Hypothalamus (tissue), 51 donors: ENCODE results near the gene HSBP1L1.

Source experiments
- DNase-seq, 51 donors: peaks; one replicate each; lab custom pipeline; 2025; lab: John Stamatoyannopoulos, UW

Gene HSBP1L1

GRCh38 chr18:79944126-79944731, 20.2 kb upstream of the HSBP1L1 start:
- DNase-seq = no peak

GRCh38 chr18:79944746-79945117, 19.7 kb upstream of the HSBP1L1 start:
- DNase-seq = no peak

GRCh38 chr18:79945118-79946042, 19.1 kb upstream of the HSBP1L1 start:
- DNase-seq = no peak

DNA sequence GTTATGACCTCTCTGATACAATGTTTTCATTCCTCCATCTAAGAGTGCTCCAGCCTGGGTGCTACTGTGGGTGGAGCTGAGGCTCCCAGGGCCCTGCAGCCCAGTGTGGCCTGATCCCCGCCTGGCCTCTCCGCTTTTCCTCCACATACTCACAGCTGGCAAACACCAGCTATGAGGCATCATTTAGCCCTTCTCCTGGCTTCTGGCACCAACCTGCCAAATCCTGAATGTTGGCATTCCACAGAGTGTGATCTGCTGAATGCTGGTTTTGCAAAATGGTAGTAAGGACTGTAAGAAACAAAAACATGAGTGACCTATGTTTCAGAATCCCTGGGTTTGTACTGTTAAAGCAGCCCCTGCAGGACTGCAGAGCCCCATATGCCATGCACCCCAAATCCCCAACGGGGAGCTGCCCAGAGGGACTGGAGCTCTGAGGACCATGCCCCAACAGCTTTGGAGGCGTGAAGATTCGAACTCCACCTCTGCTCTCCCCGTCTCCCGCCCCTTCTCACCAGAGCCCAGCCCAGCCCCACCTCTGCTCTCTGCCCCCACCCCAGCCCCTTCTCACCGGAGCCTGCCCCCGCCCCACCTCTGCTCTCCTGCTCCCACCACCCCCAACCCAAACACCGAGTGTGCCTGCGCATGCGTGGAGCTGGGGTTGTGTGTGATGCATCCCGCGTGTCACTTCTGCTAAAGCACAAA, 17.2 kb upstream of the HSBP1L1 start:
- no peak for DNase-seq

DNA sequence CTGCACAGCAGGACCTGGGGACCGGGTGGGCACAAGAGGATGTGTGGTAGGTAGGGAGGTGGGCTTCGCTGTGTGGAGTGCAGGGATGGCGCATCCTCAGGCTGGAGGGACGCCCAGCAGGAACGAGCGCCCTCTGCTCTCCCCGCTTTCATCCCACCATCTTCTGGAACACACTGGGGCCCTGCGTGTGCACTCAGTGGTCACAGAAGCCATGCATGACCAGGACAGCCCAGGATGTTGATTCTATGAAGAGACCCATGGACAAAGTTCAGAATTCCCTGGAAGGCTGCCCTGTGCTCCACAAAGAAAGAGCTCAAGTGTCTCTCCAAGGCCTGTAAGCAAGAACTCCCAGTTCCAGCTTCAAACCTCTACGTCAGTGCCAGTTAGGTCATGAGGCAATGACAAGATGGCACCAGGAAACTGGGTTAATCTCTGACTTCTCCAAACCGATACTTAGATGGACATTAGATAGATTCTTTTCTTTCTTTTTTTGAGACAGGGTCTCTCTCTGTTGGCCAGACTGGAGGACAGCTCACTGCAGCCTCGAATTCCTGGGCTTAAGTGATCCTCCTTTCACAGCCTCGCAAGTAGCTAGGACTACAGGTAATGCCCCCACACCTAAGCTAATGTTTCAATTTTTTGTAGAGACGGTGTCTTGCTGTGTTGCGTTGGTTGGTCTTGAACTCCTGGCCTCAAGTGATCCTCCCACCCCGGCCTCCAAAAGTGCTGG, 16.4 kb upstream of the HSBP1L1 start:
- no peak for DNase-seq

GRCh38 chr18:79948719-79949411, 15.6 kb upstream of the HSBP1L1 start:
- DNase-seq = no peak

DNA sequence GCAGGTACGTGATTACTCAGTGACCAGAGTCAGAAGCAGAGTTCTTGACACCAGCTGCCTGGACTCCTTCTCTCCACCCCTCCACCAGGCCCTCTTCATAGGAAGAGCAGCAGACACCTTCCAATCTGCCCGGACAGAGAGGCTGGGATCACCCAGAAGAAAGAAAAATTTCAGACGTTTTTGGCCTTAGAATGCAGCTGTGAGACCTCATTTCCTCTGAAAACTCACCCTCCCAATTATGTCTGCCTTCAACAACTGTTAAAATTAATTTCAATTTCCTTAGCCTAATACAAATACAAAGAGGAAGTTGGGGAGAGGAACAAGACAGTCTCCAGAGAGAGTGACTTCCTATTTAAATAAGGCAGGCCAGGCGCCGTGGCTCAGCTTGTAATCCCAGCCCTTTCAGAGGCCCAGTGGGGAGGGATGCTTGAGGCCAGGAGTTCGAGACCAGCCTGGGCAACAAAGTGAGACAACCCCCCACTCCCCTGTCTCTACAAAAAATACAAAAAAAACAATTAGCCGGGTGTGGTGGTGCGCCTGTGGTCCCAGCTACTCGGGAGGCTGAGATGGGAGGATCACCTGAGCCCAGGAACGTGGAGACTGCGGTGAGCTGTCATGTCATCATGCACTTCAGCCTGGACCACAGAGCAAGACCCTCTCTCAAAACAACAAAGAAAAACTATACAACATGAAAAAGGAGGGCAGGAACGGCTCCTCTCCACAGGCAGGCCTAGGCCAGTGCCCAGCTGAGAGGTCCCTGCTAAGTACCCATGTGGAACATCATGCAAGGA, 14.6 kb upstream of the HSBP1L1 start:
- DNase-seq = no peak

DNA sequence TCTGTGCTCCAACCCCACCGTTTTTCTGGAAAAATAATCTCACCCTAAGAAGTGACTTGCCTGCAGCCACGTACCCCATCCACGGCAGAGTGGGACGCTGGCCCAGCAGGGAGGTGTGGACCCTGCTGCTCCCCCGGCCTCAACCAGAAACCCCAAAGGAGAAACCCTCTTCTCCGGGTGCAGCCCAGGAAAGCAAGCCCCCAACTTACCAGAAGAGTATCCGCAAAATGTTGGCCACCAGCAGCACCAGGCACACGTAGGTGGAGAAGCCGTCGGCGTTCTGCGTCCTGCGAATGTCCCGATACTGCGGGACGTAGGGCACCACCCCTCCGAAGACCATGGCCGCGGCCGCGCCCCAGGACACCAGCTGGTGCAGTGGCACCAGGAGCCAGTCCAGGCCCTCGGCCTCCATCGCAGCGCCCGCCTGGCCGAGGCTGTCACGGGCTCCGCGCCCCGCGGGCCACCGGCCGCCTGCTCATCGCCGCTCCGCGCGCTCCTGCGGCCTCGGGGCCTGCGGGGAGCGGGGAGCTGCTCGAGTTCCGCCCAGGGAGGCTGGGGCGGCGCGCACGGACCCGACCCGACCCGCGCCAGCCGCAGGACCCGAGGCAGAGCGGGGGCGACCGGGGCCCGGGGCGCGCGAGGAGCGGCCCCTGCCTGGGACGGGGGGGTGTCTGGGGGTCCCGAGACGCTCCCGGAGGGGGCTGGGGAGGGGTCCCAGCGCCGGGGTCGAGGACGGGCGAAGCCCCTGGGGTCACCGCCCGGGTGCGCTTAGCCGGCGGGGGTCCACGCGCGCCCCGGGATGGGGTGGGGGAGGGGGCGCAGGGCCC, 13.7 kb upstream of the HSBP1L1 start:
- no peak for DNase-seq

DNA sequence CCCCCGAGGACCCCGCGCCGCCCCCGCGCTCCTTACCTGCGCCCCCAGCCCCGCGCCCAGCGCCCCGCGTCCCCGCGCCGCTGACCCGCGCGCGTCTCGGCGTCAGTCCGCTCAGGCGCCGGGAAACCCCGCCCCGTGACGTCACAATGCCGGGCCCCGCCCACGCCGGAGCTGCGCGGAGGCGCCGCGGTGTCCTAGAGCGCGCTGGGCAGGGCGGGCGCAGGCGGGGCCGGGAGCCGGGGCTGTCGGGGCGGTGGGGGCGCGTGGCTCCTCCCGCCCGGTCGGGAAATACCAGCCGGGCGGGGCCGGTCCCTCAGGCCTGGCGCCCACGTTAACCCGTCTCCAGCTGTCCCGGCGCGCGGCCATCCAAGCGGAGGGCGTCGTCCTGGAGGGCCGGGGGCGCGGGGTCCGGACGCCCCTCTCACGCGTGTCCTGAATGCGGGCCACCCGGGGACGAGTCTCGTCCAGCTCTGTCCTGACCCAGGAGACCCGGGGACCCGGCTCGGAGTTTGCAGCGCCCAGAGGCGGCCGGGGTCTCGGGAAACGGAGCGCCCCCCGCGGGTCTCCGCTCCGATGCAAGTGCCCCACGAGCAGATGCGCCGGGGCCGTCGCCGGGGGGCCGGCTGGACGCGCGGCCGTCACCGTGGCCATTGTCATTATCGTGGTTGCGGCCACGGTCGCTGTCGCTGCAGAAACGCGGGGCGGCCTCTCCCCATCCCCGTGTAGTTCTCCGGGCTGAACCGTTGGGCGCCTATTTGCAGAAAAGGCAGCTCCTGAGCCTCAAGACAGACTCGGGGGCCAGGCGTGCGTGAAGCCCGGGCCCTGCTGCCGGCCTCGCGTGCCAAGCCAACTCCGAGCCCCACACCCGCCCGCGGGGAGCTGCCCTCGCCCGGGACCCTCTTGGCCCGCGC, 12.6 kb upstream of the HSBP1L1 start, which contains the start of gene SLC66A2:
Gene SLC66A2, minus strand, starts transcription at position 109 of the 911 bp plus-strand sequence. CDS start 727 bp downstream, outside the sequence.
- peak; percentile 23 to 96 (median 83) for DNase-seq

GRCh38 chr18:79952456-79952995, 11.9 kb upstream of the HSBP1L1 start:
- DNase-seq = no peak

DNA sequence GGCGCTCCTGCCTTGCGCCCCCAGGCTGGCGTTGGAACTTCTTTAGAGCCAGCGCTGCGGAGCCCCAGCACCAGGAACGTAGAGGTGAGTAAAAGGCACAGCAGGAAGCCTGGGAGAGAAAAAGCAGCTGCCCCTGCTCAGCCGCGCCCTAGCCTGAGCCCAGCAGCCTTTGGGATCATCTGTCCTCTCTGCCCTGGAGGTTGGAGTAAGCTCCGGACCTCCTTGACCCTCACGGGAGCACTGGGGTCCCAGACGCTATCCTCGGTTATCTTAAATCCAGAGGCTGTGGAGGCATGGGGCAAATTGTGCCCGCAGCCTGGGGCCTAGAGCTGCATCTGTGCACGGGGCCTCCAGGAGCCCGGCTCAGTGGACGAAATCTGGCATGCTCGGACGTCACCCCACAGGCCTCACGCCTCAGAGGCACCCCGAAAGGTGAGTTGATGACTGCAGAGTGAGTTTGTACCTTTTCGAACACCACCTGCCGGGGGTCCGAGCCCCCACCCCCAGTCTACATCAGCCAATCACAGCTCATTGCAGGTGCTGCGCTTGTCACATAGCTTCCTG, 11.4 kb upstream of the HSBP1L1 start:
- no peak for DNase-seq

DNA sequence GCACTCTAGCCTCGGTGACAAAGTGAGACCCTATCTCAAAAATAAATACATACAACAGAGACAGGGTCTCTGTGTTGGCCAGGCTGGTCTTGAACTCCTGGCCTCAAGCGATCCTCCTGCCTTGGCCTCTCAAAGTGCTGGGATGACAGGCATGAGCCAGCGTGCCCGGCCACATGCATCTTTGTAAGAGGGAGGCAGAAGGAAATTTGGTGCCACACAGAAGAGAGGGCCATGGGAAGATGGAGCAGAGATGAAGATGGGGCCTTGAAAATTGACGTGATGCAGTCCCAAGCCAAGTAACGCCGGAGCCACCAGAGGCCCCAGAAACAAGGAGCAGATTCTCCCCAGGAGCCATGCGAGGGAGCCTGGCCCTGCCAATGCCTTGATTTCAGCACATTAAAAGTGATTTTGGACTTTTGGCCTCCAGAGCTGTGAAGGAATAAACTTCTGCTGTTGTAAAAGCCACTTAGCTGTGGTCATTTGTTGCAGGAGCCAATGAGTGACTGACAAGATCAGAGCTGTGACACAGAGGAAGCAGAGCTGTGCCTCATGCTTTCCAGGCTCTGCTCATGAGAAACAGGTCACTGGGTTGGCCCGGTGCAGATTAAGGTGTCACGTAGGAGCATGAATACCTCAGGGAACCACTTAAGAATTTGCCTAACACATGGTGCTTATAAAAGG, 10.3 kb upstream of the HSBP1L1 start:
- DNase-seq = no peak

- DNase-seq = peak in 1 of 51 donors; percentile 41
Observed at GRCh38 chr18:79954791-79955190, 9.7 kb upstream of the HSBP1L1 start.

- DNase-seq = no peak
Observed at GRCh38 chr18:79955302-79956075, 9.0 kb upstream of the HSBP1L1 start.

DNA sequence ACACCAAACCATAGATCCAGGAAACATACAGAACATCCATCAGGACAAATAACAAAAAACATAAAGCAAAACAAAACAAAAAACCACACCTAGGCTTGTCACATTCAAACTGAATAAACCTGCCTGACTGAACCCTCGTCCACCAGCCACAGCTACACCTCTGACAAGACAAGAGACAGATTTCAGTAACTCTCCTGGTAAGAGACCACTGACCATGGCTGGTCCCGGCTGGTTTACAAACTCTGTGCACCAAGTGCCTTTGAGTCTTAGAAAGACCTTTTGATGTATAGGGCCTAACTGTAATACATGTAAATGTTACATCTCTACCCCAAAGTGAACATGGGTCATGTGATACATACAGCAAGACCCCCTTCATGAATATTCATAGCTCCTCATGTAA, 8.2 kb upstream of the HSBP1L1 start:
- DNase-seq = no peak
